Suppressor macrophage treated with lipopolysaccharide for 4 hours (primary cell): ENCODE results near the gene KCNIP1.

ENCODE experiments used
- DNase-seq: peaks from one replicate; pipeline ENCODE4 v3.0.0-alpha.2; 2020

The KCNIP1 gene

DNA sequence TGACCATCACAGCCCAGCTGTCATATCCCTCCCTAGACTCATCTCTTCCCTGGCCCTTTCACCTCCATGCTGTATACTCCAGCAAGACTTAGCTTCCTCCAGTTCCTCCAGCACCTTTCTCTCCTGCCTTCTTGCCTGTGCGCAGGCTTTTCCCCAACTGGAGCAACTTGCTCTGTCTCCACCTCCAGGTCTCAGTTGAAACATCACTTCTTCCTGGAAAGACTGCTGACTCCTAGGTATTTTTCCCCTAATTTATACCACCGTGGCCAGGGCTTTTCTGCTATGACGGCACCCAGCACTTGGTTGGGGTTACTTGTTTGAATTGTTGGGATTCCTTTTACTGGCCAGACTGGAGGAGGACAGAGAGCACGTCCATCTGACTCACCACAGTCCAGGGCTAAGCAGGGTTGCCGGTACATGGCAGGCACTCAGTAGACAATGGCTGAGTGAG lies 67.5 kb downstream of the KCNIP1 start:
- no peak for DNase-seq

DNA sequence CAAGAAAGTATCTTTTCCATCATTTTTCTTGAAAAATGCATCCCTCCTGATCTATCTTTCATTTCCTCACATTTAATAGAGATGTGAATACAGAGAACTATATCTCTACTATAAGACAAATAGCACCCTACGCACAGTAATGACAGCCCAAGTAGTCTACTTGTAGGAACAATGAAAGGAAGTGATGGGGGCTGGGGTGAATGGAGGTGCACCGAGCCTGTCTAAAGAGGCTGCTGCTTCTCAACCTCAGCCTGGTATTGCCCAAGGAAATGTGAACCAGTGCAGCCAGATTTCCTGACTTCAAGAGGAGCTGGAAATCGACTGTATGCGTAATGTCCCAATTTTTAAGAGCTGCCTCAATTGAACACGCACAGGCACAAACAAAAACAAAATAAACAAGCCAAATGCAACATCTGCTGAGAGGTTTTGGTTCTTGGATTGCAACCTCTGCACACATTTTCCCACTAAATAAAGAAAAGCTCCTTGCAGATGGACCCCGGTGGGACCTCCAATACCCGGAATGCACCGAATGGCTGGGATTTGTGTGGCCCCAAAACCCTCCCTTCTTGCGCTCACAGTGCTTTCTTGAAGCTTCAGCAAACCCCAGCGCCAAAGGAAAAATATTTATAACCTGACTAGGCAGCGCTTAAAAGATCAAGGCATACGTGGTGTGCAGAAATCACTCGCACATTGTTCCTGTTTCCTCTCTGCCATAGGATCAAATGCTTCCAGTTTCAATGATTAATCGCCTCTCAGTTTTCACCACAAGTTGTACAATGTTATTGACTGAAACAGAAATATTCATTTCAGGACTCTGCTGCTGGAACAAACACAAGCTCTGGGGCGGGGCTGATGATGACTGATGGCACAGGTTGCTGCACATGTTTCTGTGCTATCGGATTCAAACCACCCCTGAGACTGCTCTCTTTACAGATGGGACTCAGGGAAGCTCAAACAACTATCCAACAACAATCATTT lies 68.3 kb downstream of the KCNIP1 start:
- peak; percentile 59 for DNase-seq

DNA sequence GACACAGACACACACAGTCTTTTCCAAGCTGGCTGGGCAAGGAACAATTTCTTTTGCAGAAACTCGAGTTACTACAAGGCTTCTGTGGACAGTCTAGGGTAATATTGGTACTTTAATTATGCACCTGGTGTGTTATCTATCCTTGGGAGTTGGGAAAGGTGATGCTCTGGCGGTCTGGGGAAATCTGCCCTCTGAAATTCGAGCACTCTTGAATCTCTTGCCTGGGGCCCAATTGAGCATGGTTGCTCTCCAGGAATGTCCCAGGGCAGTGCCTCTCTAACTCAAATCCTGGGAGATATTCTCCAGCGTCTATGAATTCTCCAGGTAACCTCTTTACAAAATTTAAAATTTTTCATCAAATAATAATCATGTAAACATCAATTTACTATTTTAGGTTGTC lies 69.3 kb downstream of the KCNIP1 start:
- DNase-seq: no peak

DNA sequence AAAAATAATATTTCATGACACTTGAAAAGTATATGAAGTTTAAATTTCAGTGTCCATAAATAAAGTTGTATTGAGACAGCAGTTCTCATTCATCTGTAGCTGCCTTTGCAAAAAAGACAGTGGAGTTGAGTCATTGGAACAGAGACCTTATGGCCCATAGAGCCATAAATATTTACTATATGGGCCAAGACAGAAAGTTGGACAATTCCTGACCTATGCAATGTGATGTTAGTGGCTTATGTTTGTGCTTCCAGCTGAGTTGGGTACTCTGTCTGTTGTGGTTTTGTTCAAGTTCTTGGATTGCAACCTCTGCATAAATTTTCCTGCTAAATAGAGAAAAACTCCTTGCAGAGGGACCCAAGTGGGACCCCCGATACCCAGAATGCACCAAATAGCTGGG lies 69.8 kb downstream of the KCNIP1 start:
- no peak for DNase-seq

DNA sequence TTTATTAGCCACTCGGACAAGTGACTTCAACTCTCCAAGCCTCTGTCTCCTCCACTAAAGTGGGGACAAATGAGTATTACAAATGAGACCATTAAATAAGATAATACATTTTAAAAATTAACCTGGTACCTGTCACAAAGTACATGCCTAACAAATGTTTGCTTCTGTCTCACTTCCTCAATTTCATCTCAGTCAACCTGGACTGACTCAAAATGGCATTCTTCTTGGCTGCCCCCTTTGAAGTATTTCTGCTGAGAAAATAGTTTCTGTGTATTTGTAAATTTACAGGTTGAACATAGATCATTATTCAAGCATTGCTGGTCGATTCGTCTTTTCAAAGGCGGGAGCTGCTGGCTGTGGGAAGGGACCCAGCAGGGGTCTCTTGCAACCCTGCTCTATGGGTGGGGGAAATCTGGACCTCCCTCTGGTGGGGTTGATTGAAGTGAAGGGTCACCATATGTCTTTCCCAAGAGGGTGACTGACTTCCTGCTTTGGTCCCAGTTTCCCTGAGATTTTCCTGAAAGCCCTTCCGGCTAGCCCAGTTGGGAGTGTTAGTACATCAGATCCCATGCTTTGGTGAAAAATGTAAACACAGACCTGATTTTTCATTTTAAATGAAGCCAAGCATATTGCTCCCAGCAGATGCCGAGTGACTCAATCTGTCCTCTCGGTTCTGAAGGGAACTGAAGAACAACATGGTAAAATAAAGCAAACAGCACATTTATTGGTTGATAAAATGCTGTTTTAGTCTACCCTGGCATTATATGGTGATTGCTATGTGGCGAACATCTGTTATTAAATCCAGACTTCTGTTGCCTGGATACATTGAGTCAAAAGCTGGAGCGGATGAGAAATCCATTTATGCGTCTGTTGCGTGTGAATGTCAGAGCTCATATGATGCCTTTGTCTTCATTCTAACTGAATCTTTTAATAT lies 73.0 kb downstream of the KCNIP1 start:
- no peak for DNase-seq

DNA sequence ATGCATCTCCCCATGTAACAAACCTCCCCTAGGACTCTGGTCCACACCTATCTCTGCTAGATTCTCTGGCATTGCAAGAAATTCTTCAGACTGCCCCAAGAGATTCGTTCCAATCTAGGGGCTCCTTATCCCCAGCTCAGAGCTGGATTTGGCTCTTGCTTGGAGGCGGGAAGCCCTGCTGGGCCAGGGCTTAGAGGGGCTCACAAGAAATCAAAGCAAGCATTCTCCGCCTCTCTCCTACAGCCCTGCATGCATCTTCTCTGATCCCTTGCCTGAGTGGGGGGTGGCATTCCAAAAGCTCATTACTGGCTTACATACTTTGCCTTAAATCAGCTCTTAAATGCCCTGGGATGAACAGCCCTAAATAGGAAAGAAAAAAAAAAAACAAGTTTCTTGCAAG lies 75.8 kb downstream of the KCNIP1 start:
- no peak for DNase-seq

DNA sequence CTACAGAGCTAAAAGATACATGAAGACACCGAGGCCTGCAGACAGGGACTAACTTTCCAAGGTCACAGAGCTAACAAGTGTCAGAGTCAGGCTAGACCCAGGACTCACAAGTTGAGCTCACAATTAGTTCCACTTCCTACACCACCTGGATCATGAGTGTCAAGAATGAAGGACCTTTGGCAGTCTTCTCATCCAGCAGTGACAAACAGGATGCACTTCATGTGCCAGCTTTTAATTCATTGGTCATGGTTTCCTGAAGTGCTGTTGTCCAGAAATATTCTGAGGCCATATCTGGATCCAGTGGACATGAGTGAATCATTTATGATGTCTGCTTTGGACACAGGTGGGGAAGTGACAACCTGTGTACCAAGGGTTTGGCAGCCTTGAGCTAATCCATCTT lies 77.4 kb downstream of the KCNIP1 start:
- DNase-seq: no peak

DNA sequence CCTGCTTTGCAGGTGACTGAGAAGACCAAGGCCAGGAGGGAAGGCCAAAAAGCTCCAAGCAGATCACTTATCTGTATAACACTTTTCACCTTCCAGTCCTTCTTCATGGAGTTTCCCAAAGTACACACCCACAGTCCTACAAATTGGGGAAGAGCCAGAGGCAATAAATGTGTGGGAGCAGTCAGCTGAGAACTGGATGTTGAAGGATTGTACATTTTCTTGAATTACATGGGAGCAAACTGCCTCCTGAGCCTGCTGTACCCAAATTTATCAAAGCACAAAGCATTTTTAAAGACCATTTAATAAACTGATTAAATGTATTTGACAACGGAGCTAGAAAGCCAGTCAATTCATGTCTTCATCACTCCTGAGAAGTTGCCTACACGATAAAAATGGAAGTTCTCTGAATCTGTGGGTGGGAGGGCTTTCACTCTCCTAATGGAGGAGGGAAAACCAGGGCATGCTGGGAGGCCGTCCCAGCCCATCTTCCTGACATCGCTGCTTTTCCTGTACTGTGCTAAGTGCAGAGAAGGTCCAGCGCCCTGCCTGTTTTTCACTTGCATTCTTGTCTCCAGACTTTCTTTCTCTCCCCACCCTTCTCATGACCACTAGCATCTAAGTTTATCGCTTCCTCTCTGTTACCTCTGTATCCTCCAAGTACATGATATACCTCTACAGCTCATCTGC lies 79.0 kb downstream of the KCNIP1 start:
- no peak for DNase-seq

DNA sequence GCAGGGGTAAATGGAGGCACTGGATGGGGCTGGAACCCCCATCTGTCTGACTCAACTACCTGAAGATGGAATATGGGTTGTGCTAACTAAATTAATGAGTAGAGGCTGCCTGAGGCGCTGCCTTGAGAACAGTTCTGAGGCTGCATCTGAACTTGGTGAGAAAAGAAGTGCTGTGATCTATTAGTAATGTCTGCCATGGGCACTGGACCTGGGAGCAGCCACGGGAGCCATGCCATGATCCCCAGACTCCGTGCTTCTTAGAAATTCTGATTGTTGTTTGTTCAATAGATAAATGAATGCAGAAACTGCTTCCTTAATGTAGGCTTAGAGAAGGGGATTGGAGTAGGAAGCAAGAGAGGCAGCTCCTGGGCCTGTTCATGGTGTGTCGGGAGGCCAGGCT lies 80.2 kb downstream of the KCNIP1 start:
- no peak for DNase-seq

DNA sequence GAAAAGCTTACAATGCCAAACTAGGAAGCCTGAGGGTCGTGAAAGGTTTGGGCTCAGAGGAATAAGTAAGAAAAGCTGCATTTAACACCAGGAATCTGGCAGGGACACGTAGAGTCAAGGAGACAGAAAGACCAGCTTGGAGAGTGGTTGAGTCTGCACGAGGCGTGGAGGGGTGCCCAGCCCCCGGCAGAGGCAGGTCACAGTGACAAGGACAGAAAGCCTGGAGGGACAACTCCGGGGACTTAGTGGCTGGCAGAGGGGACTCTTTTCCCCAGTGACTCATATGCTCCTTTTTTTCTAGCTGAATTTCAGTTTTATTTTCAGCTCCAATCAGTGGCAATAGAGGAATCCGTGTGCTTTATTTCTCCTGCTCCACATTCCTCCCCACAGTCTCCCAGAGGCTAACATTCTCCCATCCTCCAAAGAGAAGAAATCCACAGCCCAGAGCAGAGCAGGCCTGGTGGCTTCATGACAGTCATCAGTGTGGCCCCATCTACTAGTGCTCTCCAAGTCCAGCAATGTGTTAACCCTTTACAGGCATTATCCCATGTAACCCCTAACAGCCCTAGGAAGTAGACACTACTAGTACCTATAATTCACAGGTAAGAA lies 80.7 kb downstream of the KCNIP1 start:
- no peak for DNase-seq

DNA sequence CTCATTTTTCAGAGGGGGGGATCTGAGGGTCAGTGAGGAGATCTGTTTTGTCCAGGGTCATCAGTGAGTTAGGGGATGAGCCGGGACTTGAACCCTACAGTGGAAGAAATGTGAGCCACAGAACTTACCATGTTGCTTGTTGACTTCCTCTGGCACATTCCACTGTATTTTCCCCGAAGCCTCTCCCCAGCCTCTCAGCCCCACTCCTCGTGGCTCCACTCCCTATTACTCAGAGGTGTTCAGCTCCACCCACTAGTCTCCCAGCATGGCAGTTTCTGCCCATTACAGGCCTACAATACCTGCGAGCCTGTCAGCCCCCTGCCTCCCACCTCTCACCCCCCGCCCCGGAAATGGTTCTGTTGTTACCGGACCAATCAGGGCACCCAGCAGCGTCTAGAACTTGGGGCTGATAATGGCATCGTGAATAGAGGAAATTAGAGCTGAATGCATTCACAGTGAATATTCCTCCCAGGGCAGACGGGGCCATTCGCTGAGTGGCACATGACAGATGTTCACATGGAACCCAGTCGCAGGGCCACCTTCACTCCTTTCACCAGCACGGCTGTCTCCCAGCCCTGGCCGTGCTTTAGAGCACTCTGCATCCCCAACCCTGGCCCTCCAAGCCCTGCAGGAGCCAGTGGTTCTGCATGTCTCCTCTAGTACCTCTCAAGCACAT lies 81.6 kb downstream of the KCNIP1 start:
- DNase-seq: no peak

DNA sequence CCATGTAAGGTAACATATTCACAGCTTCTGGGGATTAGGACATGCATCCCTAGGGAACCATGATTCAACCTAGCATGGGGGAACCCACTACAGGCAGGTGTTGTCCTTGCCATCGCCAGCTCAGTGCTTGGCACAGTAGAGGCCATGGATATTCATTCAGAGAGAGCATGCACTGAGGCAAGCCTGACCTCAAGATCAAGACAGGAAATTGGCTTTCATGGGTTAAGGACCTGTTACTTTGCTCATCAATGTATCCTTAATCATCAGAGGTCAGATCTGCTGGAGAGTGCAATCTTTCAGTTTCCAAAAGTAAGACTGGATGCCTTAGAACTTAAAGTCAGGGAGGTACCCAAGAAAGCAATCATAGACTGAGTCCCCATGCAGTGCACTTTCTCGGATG lies 84.0 kb downstream of the KCNIP1 start:
- no peak for DNase-seq

DNA sequence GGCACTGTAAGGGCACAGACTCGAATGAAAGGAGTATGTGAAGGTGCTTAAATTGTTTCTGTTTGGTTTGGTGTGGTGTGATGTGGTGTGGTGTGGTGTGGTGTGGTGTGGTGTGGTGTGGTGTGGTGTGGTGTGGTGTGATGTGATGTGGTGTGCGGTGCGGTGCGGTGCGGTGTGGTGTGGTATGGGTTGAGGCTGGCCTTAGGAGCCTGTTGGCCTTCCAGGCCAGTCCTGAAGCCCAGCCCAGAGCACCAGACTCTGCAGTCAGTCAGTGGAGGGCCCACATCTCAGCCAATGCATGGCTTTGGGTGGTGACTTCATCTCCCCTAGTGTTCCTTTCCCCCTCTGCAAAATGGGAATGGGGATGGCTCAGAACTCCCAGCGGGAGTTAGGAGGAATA lies 85.8 kb downstream of the KCNIP1 start:
- DNase-seq: no peak

DNA sequence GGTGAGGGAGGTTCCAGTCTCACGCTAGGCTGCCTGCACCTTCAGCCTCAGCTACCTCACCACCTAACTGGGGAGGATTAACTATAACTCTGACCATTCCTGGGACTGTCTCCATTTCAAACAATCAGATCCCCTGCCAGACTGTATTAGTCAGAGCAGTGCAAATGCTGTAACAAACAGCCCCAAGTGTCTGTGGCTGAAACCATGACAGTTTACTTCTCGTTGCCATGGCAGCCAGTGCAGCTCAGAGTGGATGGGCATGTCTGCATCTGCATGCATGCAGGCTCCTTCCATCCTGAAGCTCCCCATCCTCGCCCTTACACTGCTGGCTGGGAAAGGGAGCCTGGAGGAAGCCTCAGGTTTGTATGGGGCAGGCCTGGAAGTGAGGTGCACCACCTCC lies 86.7 kb downstream of the KCNIP1 start:
- DNase-seq: no peak

DNA sequence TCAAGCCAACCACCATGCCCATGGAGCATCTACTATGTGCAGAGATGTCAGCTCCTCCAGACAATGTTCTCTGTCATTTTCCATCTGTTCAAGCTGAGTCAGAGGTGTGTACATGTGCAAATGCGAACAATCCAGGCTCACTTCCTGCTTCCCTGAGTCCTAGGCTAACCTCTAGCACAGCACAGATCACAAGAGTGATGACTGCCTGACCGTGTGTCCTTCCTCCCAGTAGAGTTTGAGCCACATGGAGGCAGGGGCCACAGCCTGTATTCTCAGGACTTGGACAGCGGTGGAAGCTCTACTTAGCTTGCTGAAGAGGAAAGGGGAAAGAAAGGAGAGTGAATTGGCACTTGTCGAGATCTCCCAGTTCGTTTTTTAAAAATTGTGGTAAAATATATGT lies 87.2 kb downstream of the KCNIP1 start:
- peak; percentile 47 for DNase-seq

DNA sequence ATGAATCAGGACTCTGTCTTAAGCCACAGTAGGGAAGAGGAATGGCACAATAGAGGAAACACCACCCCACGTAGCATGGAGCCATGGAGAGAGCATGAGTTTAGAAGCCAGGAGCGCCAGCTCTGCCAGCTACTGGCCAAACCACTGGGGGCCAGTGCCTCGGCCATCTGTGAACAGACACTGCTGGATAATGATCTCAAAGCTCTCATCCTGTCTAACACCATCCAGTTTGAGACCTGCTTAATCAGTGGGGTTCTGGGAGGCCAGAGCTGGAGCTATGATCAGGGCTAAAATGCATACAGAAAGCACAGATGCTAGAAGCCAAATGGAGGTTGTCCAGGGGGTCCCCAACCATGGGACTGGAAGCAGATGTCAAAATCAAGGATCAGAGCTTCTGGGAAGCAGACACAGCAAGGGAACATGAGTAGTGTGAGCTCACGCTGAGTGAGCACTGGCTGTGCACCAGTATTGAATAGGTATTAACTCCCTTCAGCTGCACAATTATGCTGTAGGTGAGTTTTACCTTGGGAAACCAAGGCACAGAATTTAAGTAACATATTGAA lies 92.7 kb downstream of the KCNIP1 start:
- no peak for DNase-seq

DNA sequence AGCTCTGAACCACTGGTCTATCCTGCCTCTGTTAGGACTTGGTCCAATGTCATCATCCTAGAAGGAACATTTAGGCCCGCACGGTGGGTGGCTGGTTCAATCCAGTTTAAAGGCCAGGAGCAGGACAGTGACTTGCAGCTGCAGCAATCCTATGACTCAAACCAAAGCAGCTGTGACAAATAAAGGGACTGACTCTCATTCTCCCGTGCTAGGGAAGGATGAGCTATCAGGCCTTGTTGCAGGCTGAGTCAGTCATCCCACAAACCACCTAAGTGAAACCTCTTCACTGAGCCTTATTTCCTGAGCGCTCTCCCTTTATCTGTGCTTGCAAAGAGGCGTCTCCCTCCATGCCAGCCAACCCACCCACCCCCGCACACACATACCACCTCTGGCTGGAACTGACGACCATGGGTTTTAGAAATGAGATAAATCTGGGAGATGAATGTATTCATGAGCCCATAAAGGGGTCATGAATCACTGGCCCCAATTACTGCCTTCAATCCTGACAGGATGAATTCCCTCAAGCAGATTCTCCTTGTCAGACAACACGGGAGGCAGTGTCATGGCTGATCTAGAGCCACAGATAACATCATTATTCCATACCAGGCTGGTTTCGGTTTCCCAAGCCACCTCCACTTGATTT lies 93.4 kb downstream of the KCNIP1 start:
- DNase-seq: peak; percentile 79

DNA sequence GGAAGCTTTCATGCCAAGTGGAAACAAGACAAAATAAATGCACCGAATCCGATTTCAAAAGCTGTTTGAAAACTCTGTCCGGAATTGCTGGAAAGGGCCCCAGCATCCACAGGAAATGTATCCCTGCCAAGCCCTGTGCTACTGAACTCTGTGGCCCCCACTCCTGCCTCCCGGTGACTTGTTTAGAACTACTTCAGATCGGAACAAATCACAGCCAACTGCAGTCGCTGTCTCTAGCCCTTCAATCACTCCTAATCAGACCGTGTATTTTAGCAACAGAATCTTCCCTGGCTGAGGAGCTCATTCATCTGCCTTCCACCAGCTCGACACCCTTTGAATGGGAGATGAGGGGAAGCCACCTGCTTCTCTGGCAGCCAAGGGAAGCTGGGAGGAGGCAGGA lies 94.1 kb downstream of the KCNIP1 start:
- DNase-seq: no peak

DNA sequence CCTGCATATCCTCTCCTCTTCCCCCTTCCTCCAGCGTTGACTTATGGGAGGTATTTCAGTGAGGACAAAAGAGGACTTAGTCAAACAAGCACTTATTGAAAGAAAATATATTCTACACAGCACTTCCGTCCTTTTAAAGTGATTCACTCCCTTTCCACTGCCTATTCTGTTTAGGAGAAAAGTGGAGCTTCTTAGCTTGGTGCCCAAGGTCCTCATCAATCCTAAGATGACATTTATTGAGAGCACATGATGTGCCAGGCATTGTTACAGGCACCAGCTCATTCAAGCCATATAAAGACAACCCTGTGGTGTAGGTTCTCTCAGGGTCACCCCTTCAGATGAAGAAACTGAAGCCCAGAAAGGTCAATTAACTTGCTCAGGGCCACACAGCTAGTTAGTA lies 95.9 kb downstream of the KCNIP1 start:
- no peak for DNase-seq

DNA sequence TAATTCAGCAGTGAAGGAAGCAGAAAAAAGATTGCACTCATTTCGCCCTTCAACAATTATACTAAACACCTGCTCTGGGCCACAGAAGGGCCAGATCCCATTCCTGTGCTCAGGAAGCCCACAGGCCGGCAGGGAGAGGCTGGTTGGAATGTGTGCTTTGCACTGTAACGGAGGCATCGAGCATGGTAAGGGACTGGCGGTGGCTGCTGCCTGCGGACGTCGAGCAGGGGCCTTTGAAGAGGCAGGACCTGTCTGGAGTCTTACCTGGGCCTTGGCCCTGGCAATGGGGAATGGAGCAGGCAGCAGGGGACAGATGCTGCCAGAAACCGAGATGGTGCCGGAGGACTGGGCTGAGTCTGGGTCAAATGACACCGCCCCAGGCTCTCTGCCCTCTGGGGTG lies 97.8 kb downstream of the KCNIP1 start:
- DNase-seq: no peak

DNA sequence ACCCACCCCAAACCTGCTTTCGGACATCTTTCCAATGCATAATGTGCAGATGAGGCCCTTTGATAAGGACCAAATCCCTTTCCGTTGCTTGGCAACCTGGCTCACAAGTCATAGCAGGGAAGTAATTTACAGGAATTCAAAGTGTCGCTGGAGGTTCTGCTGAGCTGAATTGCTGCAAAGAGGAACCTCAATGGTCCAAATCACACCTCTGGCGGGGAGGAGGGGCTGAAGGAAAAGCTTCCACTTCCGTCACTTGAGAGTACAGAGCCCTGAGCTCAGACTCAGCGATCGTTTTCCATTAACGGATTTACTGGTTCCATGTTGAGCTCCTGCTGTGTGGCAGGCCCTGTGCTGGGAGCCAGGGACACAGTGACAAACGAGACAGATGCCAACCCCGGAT lies 99.3 kb downstream of the KCNIP1 start:
- no peak for DNase-seq
